Activated T-helper 2 cell treated with anti-CD3 and anti-CD28 coated beads, Interferon-gamma antibody, Interleukin-2, Interleukin-4, amounts not matched to agents 10 μg/mL and 5 μg/mL and 100 μg/mL, durations not matched to agents 14 hours and 24 hours and 36 hours (primary cell): ENCODE data around the gene AKIP1. TPM values are rescaled to one million over a fixed set of nuclear protein-coding genes. Genes with fewer than 3 reads are reported as not detected.
"Not testable (repeated sequence)": the region's sequence is repeated elsewhere in the genome, so short reads cannot be mapped to it uniquely, and the experiment has no call there.

ENCODE experiments used
- DNase-seq: peaks from one replicate; pipeline ENCODE4 v3.0.0; 2021; ENCODE audit warnings: low spot score
- H3K27ac Mint-ChIP-seq: one replicate; pipeline ENCODE4 v1.8.0; 2021; ENCODE audit warnings: mixed read lengths
- H3K27me3 Mint-ChIP-seq: one replicate; pipeline ENCODE4 v1.8.0; 2021; ENCODE audit warnings: low read depth, mixed read lengths
- H3K36me3 Mint-ChIP-seq: one replicate; pipeline ENCODE4 v1.8.0; 2021; ENCODE audit warnings: low read depth, mixed read lengths
- H3K4me1 Mint-ChIP-seq: one replicate; pipeline ENCODE4 v1.8.0; 2021; ENCODE audit warnings: low read depth, mixed read lengths
- H3K4me3 Mint-ChIP-seq: one replicate; pipeline ENCODE4 v1.8.0; 2021; ENCODE audit warnings: low read depth, mild to moderate bottlenecking, moderate library complexity, mixed read lengths
- H3K9me3 Mint-ChIP-seq: one replicate; pipeline ENCODE4 v1.8.0; 2021; ENCODE audit warnings: mixed read lengths
- intact Hi-C: fragments of 100-400 bp; cut with micrococcal nuclease; formaldehyde crosslinking; loops from one replicate; pipeline ENCODE4 v1.15.1; 2023
- total RNA-seq: library from RNA; stranded (reverse); gene quantifications from 2 replicates; pipeline ENCODE4 v1.2.3, GENCODE V29; 2022

Gene AKIP1
- total RNA-seq, 1 donor from 2014 or later = 22.2 TPM

GRCh38 chr11:8927233-8927632 lies 16.2 kb downstream of the AKIP1 start:
- no peaks in the 10 kb centered on the region for H3K36me3 Mint-ChIP-seq
- DNase-seq = no peak
- H3K9me3 Mint-ChIP-seq = no peaks in the 10 kb centered on the region
- intact Hi-C loops = no loop called here
- no peaks in the 10 kb centered on the region for H3K27me3 Mint-ChIP-seq
- H3K27ac Mint-ChIP-seq = no peak overlapping the region
- H3K4me1 Mint-ChIP-seq = no peaks in the 10 kb centered on the region
- H3K4me3 Mint-ChIP-seq = no peak overlapping the region

DNA sequence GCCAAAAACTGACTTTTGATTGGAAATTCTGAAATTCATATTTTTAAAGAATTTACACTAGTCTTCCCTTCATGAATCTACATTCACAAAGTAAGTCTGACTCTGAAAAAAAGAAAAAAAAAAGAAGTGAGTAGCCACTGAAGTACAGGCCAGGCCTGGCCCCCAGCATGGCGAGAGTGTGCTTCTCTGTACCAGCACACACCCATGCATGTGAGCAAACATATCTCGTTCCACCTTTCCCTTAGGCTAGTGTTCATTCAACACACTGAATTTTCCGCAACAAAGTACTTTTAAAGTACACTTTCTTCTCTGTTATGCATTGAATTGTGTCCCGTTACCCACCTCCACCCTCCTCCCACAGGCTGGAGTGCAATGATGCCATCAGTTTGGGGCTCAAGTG lies 17.2 kb downstream of the AKIP1 start:
- intact Hi-C loops = no loop called here
- no peaks in the 10 kb centered on the region for H3K36me3 Mint-ChIP-seq
- no peak overlapping the region for H3K27ac Mint-ChIP-seq
- H3K27me3 Mint-ChIP-seq = no peaks in the 10 kb centered on the region
- no peak overlapping the region for H3K4me3 Mint-ChIP-seq
- H3K9me3 Mint-ChIP-seq = no peaks in the 10 kb centered on the region
- H3K4me1 Mint-ChIP-seq = no peaks in the 10 kb centered on the region
- no peak for DNase-seq

DNA sequence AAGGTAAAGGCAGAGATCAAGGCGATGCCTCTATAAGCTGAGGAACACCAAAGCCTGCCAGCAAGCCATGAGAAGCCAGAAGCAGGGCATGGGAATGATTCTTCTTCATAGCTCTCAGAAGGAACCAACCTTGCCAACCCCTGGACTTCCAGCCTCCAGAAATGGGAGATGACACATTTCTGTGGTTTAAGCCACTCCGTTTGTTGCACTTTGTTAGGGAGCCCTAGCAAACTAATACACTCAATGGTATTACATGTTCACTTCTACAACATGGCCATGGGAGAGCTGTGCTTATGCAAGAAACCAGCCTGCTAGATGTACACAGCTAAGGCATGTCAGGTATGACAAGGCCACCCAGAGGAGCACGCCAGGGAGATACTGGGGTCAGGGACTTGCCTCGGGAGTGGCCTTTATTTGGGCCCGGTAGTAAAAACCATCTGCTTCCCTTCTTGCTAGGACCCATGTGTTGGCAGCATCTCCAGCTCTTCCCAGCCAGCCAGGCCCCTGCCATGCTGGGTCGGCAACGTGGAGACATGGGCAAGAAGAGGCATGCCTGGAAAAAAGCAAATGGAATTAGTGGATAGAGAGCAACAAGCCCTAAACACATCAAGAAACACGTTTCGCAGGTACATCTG lies 18.1 kb downstream of the AKIP1 start:
- H3K4me3 Mint-ChIP-seq = no peak overlapping the region
- intact Hi-C loops = no loop called here
- no peaks in the 10 kb centered on the region for H3K36me3 Mint-ChIP-seq
- H3K9me3 Mint-ChIP-seq = no peaks in the 10 kb centered on the region
- no peaks in the 10 kb centered on the region for H3K27me3 Mint-ChIP-seq
- H3K27ac Mint-ChIP-seq = no peak overlapping the region
- no peak for DNase-seq
- H3K4me1 Mint-ChIP-seq = no peaks in the 10 kb centered on the region

- H3K27ac Mint-ChIP-seq = no peak overlapping the region
- no peaks in the 10 kb centered on the region for H3K27me3 Mint-ChIP-seq
- no peak overlapping the region for H3K4me3 Mint-ChIP-seq
- no peak for DNase-seq
- H3K36me3 Mint-ChIP-seq = no peaks in the 10 kb centered on the region
- intact Hi-C loops = no loop called here
- no peaks in the 10 kb centered on the region for H3K9me3 Mint-ChIP-seq
- H3K4me1 Mint-ChIP-seq = no peaks in the 10 kb centered on the region
Observed at GRCh38 chr11:8930456-8931175, 19.6 kb downstream of the AKIP1 start.

DNA sequence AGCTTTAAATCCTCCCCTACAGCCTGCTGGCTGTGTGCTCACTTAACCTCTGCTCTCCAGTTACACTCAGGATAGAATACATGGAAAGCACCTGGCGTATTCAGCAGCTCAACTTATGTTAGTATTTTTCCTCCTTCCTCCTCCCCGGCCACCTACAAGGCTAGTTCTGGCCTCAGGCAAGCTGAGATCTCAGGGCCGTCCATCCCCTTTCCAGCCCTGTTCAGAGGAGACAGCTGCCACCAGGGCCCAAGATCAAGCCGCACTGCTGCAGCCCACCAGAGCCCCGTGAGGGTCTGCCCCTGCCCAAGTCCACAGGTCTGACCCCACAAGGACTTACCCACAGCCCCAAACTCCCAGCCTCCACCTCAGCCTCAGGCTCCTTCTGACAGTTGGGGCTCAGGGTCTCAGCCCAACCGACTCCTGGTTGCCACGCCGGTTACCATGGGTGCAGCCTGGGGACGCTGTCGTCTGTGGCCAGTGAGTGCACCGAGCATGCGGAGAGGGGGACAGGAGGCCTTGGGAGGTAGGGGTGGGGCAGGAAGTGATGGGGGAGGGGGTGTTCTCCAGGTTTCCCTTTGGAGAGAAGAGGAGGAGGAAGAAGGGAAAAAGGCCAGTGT lies 21.7 kb downstream of the AKIP1 start, which contains the start of gene C11orf16:
C11orf16 (minus strand) TSS at position 384 of the 617 bp plus-strand sequence. CDS start 639 bp downstream, outside the sequence.
- H3K36me3 Mint-ChIP-seq = no peaks in the 10 kb centered on the region
- DNase-seq = no peak
- H3K9me3 Mint-ChIP-seq = no peaks in the 10 kb centered on the region
- intact Hi-C loops = no loop called here
- H3K27ac Mint-ChIP-seq = no peak within 1 kb of the TSS
- no peaks in the 10 kb centered on the region for H3K27me3 Mint-ChIP-seq
- H3K4me3 Mint-ChIP-seq = no peak within 1 kb of the TSS
- H3K4me1 Mint-ChIP-seq = peaks cover 2% of the 10 kb centered on the region

GRCh38 chr11:8933931-8934330 lies 22.9 kb downstream of the AKIP1 start:
- intact Hi-C loops = no loop called here
- H3K27ac Mint-ChIP-seq = no peak overlapping the region
- H3K27me3 Mint-ChIP-seq = no peaks in the 10 kb centered on the region

GRCh38 chr11:8934742-8935488 lies 23.9 kb downstream of the AKIP1 start:
- intact Hi-C loops = no loop called here
- Mint-ChIP-seq H3K27ac (no peak overlapping the region), H3K27me3 (peaks cover 2% of the 10 kb centered on the region), H3K36me3 (no peaks in the 10 kb centered on the region), H3K9me3 (no peaks in the 10 kb centered on the region), H3K4me3 (no peak overlapping the region), H3K4me1 (peaks cover 2% of the 10 kb centered on the region)
- DNase-seq = no peak

More at GRCh38 chr11:8933931-8934330, 22.9 kb downstream of the AKIP1 start:
- Mint-ChIP-seq H3K4me1 (peaks cover 2% of the 10 kb centered on the region), H3K4me3 (no peak overlapping the region), H3K9me3 (no peaks in the 10 kb centered on the region), H3K36me3 (no peaks in the 10 kb centered on the region)
- no peak for DNase-seq

DNA sequence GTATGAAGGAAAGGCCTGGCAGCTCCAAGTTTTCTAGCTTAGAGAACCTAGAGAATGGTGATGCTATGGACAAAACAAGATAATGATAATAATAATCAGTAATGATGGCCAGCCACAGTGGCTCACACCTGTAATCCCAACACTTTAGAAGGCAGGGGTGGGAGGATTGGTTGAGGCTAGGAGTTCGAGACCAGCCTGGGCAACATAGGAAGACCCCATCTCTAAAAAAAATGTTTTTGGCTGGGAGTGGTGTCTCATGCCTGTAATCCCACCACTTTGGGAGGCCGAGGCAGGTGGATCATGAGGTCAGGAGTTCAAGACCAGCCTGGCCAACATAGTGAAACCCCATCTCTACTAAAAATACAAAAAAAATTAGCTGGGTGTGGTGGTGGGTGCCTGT lies 24.8 kb downstream of the AKIP1 start:
- H3K9me3 Mint-ChIP-seq, intact Hi-C loops, DNase-seq, H3K27me3 Mint-ChIP-seq, H3K27ac Mint-ChIP-seq, H3K4me3 Mint-ChIP-seq, H3K36me3 Mint-ChIP-seq, H3K4me1 Mint-ChIP-seq: not testable (repeated sequence)

GRCh38 chr11:8937159-8937558 lies 26.2 kb downstream of the AKIP1 start:
- Mint-ChIP-seq H3K9me3 (no peaks in the 10 kb centered on the region), H3K4me3 (no peak overlapping the region), H3K4me1 (peaks cover 2% of the 10 kb centered on the region), H3K36me3 (no peaks in the 10 kb centered on the region), H3K27me3 (peaks cover 12% of the 10 kb centered on the region), H3K27ac (no peak overlapping the region)
- no peak for DNase-seq
- intact Hi-C loops = no loop called here

- Mint-ChIP-seq H3K9me3 (no peaks in the 10 kb centered on the region), H3K4me1 (peaks cover 2% of the 10 kb centered on the region)
- intact Hi-C loops = no loop called here
Observed at GRCh38 chr11:8937659-8938058, 26.7 kb downstream of the AKIP1 start.

GRCh38 chr11:8941341-8942103 lies 30.5 kb downstream of the AKIP1 start:
- DNase-seq = no peak
- intact Hi-C loops = no loop called here

More at GRCh38 chr11:8937659-8938058, 26.7 kb downstream of the AKIP1 start:
- peaks cover 13% of the 10 kb centered on the region for H3K27me3 Mint-ChIP-seq
- H3K36me3 Mint-ChIP-seq = no peaks in the 10 kb centered on the region
- no peak overlapping the region for H3K4me3 Mint-ChIP-seq
- H3K27ac Mint-ChIP-seq = no peak overlapping the region
- DNase-seq = no peak

GRCh38 chr11:8942518-8943066 lies 31.6 kb downstream of the AKIP1 start, which contains the start of gene ASCL3:
TSS of gene ASCL3 (minus strand) at chr11:8943016. CDS start at chr11:8938161, 4,855 bp downstream.
- peaks cover 8% of the 10 kb centered on the region for H3K36me3 Mint-ChIP-seq
- H3K27ac Mint-ChIP-seq = no peak within 1 kb of the TSS
- no peak for DNase-seq
- intact Hi-C loops = no loop called here
- H3K27me3 Mint-ChIP-seq = peaks cover 23% of the 10 kb centered on the region
- peaks cover 4% of the 10 kb centered on the region for H3K4me1 Mint-ChIP-seq
- H3K9me3 Mint-ChIP-seq = no peaks in the 10 kb centered on the region
- H3K4me3 Mint-ChIP-seq = no peak within 1 kb of the TSS

More at GRCh38 chr11:8941341-8942103, 30.5 kb downstream of the AKIP1 start:
- Mint-ChIP-seq H3K36me3 (no peaks in the 10 kb centered on the region), H3K27ac (no peak overlapping the region), H3K9me3 (no peaks in the 10 kb centered on the region), H3K27me3 (peaks cover 23% of the 10 kb centered on the region), H3K4me1 (peaks cover 2% of the 10 kb centered on the region), H3K4me3 (no peak overlapping the region)
